SK-N-DZ (cell line): Measurements from ENCODE around the gene EPB41L2.
A peak's percentile ranks its signal among the peaks of the same experiment; 100 is the strongest.
"Not testable (repeated sequence)": the region's sequence is repeated elsewhere in the genome, so short reads cannot be mapped to it uniquely, and the experiment has no call there.

Source experiments
- DNase-seq: peaks from one replicate; pipeline ENCODE4 v3.0.0-alpha.2; 2015; ENCODE audit warnings: low spot score

EPB41L2 gene

GRCh38 chr6:130810307-130811030 is 252.6 kb downstream of the EPB41L2 start:
- DNase-seq: peak; percentile 40

DNA sequence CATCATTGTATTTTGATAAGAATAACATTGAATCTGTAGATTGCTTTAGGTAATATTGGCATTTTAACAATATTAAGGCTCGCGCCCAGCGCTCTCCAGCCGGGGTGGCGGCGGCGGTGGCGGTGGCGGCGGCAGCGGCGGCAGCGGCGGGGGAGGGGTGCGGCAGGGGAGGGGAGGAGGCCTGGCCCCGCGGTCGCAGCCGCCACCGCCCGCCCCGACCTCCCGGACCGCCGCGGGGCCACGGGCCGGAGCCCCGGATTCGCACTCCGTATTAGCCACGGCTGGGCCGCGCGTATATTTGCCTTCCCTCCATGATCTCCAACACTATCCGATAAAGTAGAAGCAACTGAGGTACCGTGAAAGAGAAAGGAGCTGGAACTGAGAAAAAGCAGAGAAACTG is 261.7 kb downstream of the EPB41L2 start:
- not testable (repeated sequence) for DNase-seq

DNA sequence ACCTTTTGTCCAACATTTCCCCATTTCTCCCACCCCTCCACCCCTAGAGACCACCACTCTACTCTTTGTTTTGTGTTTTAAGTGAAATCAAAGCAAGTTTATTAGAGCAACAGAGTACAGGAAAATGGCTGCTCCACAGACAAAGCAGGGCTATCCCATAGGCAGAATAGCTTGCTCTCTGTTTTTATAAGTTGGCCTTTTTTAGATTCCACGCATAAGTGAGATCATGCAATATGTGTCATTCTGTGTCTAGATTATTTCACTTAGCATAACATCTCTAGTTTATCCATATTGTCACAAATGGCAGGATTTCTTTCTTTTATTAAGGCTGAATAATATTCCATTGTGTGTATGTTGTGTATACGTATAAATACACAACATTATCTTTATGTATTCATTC is 266.0 kb downstream of the EPB41L2 start:
- no peak for DNase-seq

- DNase-seq: no peak
These were observed 266.6 kb downstream of the EPB41L2 start for GRCh38 chr6:130796313-130796905.

DNA sequence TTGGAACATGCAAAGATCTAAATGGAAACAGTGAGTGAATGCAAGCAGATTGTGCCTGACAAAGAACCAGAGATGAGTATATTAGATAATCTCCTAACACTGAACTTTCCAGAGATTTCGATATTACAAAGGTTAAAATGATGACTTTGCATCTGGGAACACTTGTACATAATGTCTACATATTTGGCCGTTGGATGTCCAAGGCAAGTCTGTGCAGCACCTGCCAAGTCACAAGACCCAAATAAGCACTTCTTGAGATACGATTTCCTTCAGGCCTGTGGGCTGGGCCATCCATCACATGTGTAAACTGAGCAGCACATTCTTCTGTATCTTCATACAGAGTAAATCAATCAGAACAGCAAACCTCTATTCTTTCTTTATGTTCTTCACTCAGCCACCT is 268.3 kb downstream of the EPB41L2 start:
- no peak for DNase-seq

DNA sequence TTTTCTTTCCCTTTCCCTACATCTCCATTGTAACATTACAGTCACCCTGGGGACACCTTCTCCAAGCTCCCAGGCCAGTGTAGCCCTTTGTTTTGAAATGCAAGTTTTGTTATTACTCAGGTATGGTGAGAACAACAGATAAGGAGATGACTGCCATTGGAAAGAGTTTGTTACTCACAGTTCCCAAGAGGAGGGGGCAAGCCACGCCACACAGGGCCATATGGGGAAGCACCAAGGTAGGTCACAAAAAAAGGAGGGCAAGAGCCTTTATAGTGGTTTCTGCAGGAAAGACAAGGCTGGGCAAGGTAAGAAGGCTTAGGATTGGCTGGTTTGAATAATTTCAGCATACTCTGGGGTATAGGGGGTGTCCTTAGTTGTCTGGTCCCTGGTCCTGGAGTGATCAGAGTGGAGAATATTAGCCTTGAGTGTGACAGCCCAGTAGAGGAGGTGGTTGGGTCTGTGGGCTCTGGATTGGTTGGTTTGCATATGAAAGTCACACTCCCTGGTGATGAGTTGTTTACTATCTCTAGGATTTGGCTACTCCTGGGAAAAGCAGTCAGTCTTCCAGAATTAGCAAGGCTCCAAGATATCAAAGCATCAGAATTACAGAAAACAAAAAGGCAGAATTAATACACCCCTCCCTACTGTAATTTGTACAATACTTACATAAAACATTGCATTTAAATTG is 268.9 kb downstream of the EPB41L2 start:
- DNase-seq: no peak
